GM15510 (cell line): ENCODE results near the gene BCR.

Source experiments
- POLR2A ChIP-seq: IDR thresholded peaks from 3 replicates; pipeline ENCODE4 v1.6.1; 2011; ENCODE audit warnings: borderline replicate concordance; ENCODE audit not compliant: insufficient read length; ENCODE audit errors: extremely low read depth

BCR gene

GRCh38 chr22:23146478-23147205 is 33.7 kb upstream of the BCR start:
- no peak for TF ChIP-seq POLR2A

DNA sequence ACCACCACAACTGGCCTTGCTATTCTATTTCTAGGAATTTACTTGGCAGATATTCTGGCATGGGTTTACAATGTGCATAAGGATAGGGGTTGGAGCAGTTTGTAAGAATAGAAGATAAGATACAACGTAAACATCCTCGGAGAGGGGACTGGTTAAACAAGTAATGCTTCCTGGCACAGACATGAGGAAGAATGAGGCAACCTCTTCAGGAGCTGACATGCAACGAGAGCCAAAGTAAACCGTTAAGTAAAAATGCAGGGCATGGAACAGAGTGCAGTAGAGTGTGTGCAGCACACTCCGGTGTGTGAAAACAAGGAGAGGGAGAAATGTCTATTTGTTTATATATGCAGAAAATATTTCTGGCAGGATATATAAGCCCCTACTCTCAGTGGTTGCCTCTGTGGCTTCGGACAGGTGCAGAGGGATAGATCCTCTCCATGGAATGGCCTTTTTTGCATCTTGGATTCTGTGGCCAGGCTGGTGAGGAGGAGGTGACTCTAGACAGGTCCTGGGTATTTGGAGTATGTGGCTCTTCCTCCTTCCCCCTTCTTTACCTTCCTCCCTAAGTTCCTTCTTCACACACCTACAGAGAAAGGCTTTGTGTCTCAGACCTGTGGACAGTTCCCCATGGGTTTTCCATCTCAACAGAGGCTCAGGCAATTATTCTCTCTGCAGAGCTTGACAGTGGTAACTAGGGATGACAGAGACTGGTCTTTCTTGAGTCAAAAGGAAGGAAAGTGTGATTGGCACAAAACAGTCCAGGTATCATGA is 32.5 kb upstream of the BCR start:
- no peak for TF ChIP-seq POLR2A

GRCh38 chr22:23149743-23150238 is 30.5 kb upstream of the BCR start:
- TF ChIP-seq POLR2A = no peak

- TF ChIP-seq POLR2A = no peak
These were observed 29.5 kb upstream of the BCR start for GRCh38 chr22:23150762-23151161.

DNA sequence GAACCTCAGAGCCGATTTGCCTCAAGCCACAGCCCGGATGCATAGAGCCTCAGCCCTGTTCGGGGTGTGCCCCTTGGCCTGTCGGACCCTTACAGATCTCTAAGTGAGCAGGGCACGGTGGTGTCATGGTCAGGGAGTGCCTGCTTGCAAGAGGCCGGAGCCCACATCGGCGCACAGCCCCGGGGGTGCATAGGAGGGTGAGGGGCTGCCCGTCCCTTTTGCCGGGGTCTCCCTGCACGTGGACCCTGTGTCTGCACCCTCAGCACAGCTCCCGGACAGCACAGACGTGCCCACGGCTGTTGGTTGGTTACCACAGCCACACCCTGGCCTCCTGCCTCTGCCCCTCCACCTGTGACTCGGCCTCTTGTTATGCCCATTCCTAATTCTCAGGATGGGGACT is 28.5 kb upstream of the BCR start:
- no peak for TF ChIP-seq POLR2A

- TF ChIP-seq POLR2A = no peak
These were observed 27.8 kb upstream of the BCR start for GRCh38 chr22:23152238-23153114.

- TF ChIP-seq POLR2A = no peak
These were observed 26.3 kb upstream of the BCR start for GRCh38 chr22:23153994-23154393.

DNA sequence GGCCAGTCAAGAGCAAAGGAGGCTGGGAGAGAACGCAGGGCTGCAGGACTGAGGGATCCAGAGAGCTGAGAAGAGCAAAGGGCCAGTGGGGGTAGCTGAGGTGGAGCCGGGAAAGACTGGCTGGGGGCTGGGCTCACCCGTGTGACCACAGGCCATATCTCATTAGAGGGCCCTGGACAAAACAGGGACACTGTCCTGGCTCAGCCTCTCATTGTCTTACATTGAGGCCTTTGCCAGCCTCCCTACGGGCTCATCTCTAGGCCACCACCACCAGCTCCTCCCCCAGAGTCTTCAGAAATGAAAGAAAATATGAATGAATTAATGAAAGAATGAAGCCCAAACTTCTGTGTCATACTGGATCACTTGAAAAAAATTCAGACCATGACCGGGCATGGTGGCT is 25.8 kb upstream of the BCR start:
- no peak for TF ChIP-seq POLR2A

DNA sequence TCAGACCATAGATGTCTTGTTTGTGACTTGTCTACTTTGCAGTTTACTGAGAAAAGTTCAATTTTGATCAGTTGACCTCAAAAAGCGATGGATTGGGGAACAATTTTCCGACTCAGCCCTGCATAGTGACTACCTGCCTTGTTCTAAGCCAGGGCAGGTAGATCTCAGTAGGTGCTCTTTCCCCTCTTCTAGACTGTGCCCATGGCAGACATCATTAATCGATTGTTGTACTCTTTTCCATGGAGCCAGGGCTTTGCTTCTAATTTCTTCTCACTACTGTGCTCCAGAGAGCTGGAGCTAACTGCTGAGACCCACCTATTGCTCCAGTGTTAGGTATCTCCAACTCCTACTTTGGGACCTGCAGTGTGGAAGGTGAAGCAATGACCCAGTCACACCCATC is 25.2 kb upstream of the BCR start:
- TF ChIP-seq POLR2A = no peak

- no peak for TF ChIP-seq POLR2A
These were observed 24.5 kb upstream of the BCR start for GRCh38 chr22:23155831-23156230.

DNA sequence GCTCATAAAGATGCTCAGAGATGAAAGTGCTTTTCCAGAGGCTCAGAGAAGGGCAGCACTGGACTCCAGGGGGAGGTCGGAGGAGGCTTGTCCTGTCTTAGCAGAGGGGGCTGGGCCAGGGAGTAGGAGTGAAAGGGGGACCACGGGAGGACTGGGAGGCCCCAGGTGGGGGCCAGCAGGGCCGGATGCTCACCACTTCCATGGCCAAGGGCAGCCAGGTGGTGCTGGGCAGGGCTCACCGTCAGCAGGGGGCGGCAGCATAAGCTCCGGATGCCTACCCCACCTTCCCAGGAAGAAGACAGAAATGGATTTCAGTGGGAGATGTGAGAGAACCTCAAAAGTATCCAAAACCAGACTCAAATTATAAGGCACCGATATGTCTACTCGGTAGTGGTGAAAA is 24.0 kb upstream of the BCR start:
- TF ChIP-seq POLR2A = no peak

- TF ChIP-seq POLR2A = no peak
These were observed 22.5 kb upstream of the BCR start for GRCh38 chr22:23157560-23158515.

- no peak for TF ChIP-seq POLR2A
These were observed 21.6 kb upstream of the BCR start for GRCh38 chr22:23158516-23159290.
